ENCODE measurements around the gene SULF2.

The SULF2 gene

DNA sequence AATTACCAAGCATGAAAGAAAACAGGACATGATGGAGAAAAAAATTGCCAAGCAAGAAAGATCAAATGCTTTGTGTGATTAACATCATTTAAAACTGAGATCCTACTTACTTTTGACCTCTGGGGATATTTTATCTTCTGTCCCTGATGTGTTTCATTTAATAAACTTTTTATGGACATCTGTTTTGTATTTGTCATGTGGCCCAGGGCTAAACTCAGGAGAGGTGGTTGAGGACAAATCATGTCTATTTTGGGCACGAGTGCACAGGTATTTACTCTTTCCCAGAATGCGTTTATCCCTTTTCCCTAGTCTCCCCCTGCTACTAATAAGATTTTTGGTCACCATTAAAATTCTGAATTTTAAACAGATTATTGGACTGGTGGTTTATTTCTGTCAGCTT is 155.4 kb downstream of the SULF2 start:
- DNase-seq (ENCODE audit: extremely low spot score) = no peak
- POLR2A ChIA-PET = no interaction called here
- CTCF ChIA-PET = interaction anchor here (2.0 kb wide), 1 partner anchor 9 kb away, joined by 6 read pairs; no protein-coding TSS in a partner anchor
- TF ChIP-seq, protein P1, sequence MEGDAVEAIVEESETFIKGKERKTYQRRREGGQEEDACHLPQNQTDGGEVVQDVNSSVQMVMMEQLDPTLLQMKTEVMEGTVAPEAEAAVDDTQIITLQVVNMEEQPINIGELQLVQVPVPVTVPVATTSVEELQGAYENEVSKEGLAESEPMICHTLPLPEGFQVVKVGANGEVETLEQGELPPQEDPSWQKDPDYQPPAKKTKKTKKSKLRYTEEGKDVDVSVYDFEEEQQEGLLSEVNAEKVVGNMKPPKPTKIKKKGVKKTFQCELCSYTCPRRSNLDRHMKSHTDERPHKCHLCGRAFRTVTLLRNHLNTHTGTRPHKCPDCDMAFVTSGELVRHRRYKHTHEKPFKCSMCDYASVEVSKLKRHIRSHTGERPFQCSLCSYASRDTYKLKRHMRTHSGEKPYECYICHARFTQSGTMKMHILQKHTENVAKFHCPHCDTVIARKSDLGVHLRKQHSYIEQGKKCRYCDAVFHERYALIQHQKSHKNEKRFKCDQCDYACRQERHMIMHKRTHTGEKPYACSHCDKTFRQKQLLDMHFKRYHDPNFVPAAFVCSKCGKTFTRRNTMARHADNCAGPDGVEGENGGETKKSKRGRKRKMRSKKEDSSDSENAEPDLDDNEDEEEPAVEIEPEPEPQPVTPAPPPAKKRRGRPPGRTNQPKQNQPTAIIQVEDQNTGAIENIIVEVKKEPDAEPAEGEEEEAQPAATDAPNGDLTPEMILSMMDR (IDR thresholded peaks at IDR 0.05; ENCODE audit: control extremely low read depth, extremely low read depth, low read depth, missing control alignments) = no peak

DNA sequence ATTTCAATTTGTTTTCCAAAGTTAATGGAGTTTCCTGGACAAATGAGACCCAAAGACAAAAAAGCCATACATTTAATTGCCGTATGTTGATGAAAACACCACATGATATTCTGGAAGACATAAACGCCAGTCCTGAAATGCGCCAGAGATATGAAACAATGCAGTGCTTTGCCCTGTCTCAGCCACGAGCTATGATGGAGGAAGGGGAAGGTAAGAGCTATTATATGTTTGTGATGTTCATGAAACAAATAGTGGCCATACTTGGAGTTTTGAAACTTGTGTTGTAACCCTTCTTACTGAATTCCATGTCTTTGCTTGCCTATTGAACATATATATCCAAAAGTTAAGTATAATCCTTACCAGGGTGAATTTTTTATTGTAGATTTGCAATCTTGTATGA is 157.7 kb downstream of the SULF2 start:
- POLR2A ChIA-PET = no interaction called here
- CTCF ChIA-PET = interaction anchor here (1.0 to 1.1 kb wide), 2 partner anchors 244 to 323 kb away, joined by 3 to 4 read pairs; no protein-coding TSS in a partner anchor
- no peak for DNase-seq (ENCODE audit: extremely low spot score)
- TF ChIP-seq, protein P1 (IDR thresholded peaks at IDR 0.05; ENCODE audit: control extremely low read depth, extremely low read depth, low read depth, missing control alignments) = no peak

DNA sequence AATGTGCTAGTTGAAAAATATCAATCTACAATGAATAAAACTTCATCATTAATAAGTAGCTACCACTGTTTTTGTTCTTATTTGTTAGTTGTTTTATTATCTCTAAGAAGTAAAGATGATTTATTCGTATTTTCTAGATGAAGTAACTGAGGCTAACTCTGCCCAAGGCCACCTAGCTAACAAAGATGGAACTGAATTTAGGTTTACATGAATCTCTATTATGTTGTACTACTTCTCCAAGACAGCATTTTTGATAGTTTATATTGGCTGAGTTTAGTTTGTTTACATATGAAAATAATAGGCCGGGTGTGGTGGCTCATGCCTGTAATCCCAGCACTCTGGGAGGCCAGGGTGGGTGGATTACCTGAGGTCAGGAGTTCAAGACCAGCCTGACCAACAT is 162.1 kb downstream of the SULF2 start:
- TF ChIP-seq, protein P1 (IDR thresholded peaks at IDR 0.05; ENCODE audit: control extremely low read depth, extremely low read depth, low read depth, missing control alignments) = no peak
- CTCF ChIA-PET = interaction anchor here (0.8 to 2.2 kb wide), 7 partner anchors 8 to 350 kb away, joined by 3 to 13 read pairs (median 3); no protein-coding TSS in a partner anchor
- no peak for DNase-seq (ENCODE audit: extremely low spot score)
- POLR2A ChIA-PET = no interaction called here

DNA sequence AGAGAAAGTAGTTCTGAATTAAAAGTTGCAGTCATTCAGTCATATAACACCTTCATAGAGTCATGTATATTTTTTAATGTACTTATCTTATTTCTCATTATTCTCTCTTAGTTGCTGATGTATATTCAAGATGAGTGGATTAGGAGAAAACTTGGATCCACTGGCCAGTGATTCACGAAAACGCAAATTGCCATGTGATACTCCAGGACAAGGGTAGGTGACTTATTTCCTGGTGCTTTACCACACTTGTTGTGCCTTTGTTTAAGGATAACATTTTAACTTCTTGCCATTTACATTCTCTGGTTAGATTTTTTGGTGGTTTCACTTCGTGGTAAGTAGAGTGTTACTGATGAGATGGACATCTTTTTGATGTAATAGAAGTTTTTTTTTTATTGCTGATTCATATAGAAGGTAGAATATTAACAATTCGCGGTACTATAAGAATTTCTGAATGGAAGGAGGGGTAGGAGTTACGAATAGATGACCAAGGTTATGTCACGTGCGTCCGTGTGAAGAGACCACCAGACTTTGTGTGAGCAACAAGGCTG is 163.1 kb downstream of the SULF2 start:
- ChIA-PET POLR2A (no interaction called here), CTCF (interaction anchor here (1.4 to 3.1 kb wide), 5 partner anchors 20 to 350 kb away, joined by 5 to 24 read pairs (median 11); no protein-coding TSS in a partner anchor)
- no peak for DNase-seq (ENCODE audit: extremely low spot score)
- TF ChIP-seq, protein P1 (IDR thresholded peaks at IDR 0.05; ENCODE audit: control extremely low read depth, extremely low read depth, low read depth, missing control alignments) = no peak

DNA sequence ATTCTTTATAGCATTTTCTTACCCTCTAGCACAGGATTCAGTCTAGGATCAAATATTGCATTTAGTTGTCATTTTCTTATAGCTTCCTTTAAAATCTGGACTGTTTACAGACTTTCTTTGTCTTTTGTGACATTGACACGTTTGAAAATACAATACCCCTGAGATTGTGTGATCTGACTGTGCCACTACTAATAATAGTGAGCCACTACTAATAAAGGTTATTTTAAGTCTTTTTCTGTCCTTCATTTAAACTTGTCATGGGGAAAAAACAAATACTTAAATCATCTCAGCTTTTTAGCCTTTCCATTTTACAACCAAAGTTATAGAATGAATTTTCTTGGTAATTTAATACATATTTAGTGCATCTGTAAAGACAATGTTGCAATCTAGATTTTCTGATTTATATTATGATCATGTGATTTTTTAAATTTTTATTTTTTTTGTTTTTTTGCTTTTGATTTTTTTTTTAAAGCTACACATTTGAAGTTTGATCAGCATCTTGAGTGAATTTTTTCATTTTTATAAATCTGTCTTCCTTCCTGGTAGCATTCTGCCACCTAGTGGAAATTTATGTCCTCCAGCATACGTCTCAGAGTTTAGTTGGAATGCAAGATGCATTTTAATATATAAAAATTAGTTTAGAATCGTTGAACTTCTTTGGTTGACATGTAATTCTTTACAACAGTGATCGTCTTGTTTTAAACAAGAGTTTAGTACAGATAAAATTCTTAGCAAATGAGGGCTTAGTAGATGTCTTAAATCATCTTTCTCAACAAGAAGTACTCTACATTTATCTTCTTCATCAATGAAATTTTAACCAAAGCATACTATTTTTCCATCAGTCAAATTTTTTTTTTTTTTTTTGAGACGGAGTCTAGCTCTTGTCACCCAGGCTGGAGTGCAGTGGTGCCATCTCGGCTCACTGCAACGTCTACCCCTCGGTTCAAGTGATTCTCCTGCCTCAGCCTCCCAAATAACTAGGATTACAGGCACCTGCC is 164.2 kb downstream of the SULF2 start:
- TF ChIP-seq, protein P1 (IDR thresholded peaks at IDR 0.05; ENCODE audit: control extremely low read depth, extremely low read depth, low read depth, missing control alignments) = peak; percentile 74
- POLR2A ChIA-PET = no interaction called here
- CTCF ChIA-PET = interaction anchor here (0.7 to 3.3 kb wide), 33 partner anchors 8 to 422 kb away, joined by 3 to 26 read pairs (median 4); no protein-coding TSS in a partner anchor
- DNase-seq (ENCODE audit: extremely low spot score) = peak; percentile 27

DNA sequence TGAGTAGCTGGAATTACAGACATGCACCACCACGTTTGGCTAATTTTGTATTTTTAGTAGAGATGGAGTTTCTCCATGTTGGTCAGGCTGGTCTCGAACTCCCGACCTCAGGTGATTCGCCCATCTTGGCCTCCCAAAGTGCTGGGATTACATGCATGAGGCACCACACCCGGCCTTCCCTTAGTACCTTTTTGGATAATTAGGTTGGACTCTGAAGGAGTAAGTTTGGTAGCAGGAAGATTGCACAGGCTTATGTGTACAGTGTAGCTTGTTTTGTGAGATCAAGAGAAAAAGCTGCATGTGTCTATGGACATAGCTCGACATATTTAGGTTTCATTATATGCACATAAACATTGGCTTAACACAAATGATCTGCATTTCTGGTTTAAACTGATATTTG is 166.8 kb downstream of the SULF2 start:
- TF ChIP-seq, protein P1 (IDR thresholded peaks at IDR 0.05; ENCODE audit: control extremely low read depth, extremely low read depth, low read depth, missing control alignments) = no peak
- no peak for DNase-seq (ENCODE audit: extremely low spot score)
- POLR2A ChIA-PET = no interaction called here
- CTCF ChIA-PET = interaction anchor here (1.4 to 3.3 kb wide), 3 partner anchors 9 to 345 kb away, joined by 3 to 26 read pairs (median 8); no protein-coding TSS in a partner anchor

All from GM10248 (cell line).